OCI-LY1 (cell line): ENCODE measurements around the gene RNF135.

Experiments
- H2AFZ ChIP-seq: fragments of 200-600 bp; sonication (generic), shearing (Covaris generic); 2 replicates; pipeline ENCODE4 v1.6.0; 2014; ENCODE audit warnings: antibody characterized with exemption, mild to moderate bottlenecking, low read length
- H3F3A ChIP-seq: fragments of 200-600 bp; sonication (generic), shearing (Covaris generic); 2 replicates; pipeline ENCODE4 v1.6.0; 2014; ENCODE audit warnings: mild to moderate bottlenecking, antibody characterized with exemption, low read length, moderate library complexity; ENCODE audit not compliant: insufficient read depth
- H3K27ac ChIP-seq: fragments of 200-600 bp; sonication (generic); 2 replicates; pipeline ENCODE4 v1.5.1; 2014; ENCODE audit warnings: low read length, mixed run types, mild to moderate bottlenecking, low read depth; ENCODE audit not compliant: poor library complexity, severe bottlenecking
- H3K27me3 ChIP-seq: fragments of 200-600 bp; sonication (generic); 2 replicates; pipeline ENCODE4 v1.6.0; 2014; ENCODE audit warnings: antibody characterized with exemption, mild to moderate bottlenecking, low read length, moderate library complexity; ENCODE audit not compliant: insufficient read depth
- H3K36me3 ChIP-seq: fragments of 200-600 bp; sonication (generic); 2 replicates; pipeline ENCODE4 v1.6.1; 2014; ENCODE audit warnings: mild to moderate bottlenecking, antibody characterized with exemption, low read length, moderate library complexity, mixed read lengths; ENCODE audit not compliant: insufficient read depth
- H3K4me1 ChIP-seq: fragments of 200-600 bp; sonication (generic); 2 replicates; pipeline ENCODE4 v1.5.1; 2014; ENCODE audit warnings: mild to moderate bottlenecking, low read length, moderate library complexity; ENCODE audit not compliant: insufficient read depth, severe bottlenecking
- H3K4me2 ChIP-seq: fragments of 200-600 bp; sonication (generic), shearing (Covaris generic); 2 replicates; pipeline ENCODE4 v1.6.1; 2014; ENCODE audit warnings: low read length
- H3K4me3 ChIP-seq: fragments of 200-600 bp; sonication (generic); 2 replicates; pipeline ENCODE4 v1.5.1; 2014; ENCODE audit warnings: low read length, low read depth, mild to moderate bottlenecking, mixed read lengths; ENCODE audit not compliant: poor library complexity, severe bottlenecking
- H3K79me2 ChIP-seq: fragments of 200-600 bp; shearing (Covaris generic); 2 replicates; pipeline ENCODE4 v1.6.1; 2016; ENCODE audit warnings: mixed run types, low read length, mixed read lengths; ENCODE audit not compliant: insufficient read depth
- H3K9ac ChIP-seq: fragments of 200-600 bp; sonication (generic), shearing (Covaris generic); 2 replicates; pipeline ENCODE4 v1.6.1; 2014; ENCODE audit warnings: mild to moderate bottlenecking, low read length, mixed read lengths
- H3K9me2 ChIP-seq: fragments of 200-600 bp; sonication (generic), shearing (Covaris generic); 2 replicates; pipeline ENCODE4 v1.6.1; 2014; ENCODE audit warnings: low read depth, mild to moderate bottlenecking, low read length, mixed read lengths
- H3K9me3 ChIP-seq: fragments of 200-600 bp; shearing (Covaris generic); 2 replicates; pipeline ENCODE4 v1.6.1; 2014; ENCODE audit warnings: low read length, mixed read lengths
- H4K20me1 ChIP-seq: fragments of 200-600 bp; sonication (generic), shearing (Covaris generic); 2 replicates; pipeline ENCODE4 v1.6.0; 2016; ENCODE audit warnings: mild to moderate bottlenecking, low read length; ENCODE audit not compliant: insufficient read depth
- EZH2 ChIP-seq: fragments of 200-600 bp; sonication (generic), shearing (Covaris generic); IDR thresholded peaks from 2 replicates; pipeline ENCODE4 v1.8.0; 2017; ENCODE audit warnings: borderline replicate concordance, mixed run types, mild to moderate bottlenecking, antibody characterized with exemption, low read length, moderate library complexity, mixed read lengths
- TF ChIP-seq, protein P1 (sequence below): fragments of 200-600 bp; sonication (generic), shearing (Covaris generic); IDR thresholded peaks from 2 replicates; pipeline ENCODE4 v1.5.1; 2017; ENCODE audit warnings: mild to moderate bottlenecking, antibody characterized with exemption, low read length, moderate library complexity, mixed read lengths

The RNF135 gene

GRCh38 chr17:30924341-30924740 lies 46.5 kb upstream of the RNF135 start:
- Histone ChIP-seq H3K79me2 (no peaks in the 10 kb centered on the region), H3K4me3 (no peak overlapping the region), H3K9me3 (no peaks in the 10 kb centered on the region), H2AFZ (no peak overlapping the region), H3K36me3 (no peaks in the 10 kb centered on the region), H4K20me1 (no peaks in the 10 kb centered on the region), H3K4me2 (no peak overlapping the region), H3K9ac (no peak overlapping the region), H3K27me3 (no peaks in the 10 kb centered on the region), H3F3A (no peaks in the 10 kb centered on the region), H3K9me2 (no peaks in the 10 kb centered on the region), H3K4me1 (peaks cover 19% of the 10 kb centered on the region), H3K27ac (no peak overlapping the region)
- TF ChIP-seq EZH2: no peak
- TF ChIP-seq, protein P1, sequence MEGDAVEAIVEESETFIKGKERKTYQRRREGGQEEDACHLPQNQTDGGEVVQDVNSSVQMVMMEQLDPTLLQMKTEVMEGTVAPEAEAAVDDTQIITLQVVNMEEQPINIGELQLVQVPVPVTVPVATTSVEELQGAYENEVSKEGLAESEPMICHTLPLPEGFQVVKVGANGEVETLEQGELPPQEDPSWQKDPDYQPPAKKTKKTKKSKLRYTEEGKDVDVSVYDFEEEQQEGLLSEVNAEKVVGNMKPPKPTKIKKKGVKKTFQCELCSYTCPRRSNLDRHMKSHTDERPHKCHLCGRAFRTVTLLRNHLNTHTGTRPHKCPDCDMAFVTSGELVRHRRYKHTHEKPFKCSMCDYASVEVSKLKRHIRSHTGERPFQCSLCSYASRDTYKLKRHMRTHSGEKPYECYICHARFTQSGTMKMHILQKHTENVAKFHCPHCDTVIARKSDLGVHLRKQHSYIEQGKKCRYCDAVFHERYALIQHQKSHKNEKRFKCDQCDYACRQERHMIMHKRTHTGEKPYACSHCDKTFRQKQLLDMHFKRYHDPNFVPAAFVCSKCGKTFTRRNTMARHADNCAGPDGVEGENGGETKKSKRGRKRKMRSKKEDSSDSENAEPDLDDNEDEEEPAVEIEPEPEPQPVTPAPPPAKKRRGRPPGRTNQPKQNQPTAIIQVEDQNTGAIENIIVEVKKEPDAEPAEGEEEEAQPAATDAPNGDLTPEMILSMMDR: no peak

DNA sequence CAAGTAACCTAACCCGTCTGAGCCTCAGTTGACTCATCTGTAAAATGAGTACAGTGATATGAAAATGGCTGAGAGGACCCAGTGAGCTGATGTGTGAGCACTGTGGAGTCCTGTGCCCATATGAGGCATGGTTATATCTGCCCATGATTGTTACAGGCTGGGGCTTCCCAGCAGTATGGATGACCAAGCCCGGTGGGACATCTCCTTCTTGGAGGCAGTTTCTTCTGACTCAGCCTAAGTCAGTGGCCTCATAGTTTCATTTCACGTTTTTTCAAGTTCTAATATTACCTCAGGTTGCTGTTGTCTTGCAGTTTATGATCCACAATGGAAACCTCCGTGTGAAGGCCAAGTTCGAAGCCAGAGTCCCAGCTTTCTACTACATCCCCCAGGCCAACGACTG lies 44.3 kb upstream of the RNF135 start:
- no peaks in the 10 kb centered on the region for H3K27me3 ChIP-seq
- no peak overlapping the region for H2AFZ ChIP-seq
- no peaks in the 10 kb centered on the region for H3K79me2 ChIP-seq
- H3K4me3 ChIP-seq: no peak overlapping the region
- no peaks in the 10 kb centered on the region for H3K9me3 ChIP-seq
- H3K4me2 ChIP-seq: no peak overlapping the region
- peaks cover 11% of the 10 kb centered on the region for H3K4me1 ChIP-seq
- H4K20me1 ChIP-seq: no peaks in the 10 kb centered on the region
- no peaks in the 10 kb centered on the region for H3F3A ChIP-seq
- no peak for TF ChIP-seq EZH2
- TF ChIP-seq, protein P1: no peak
- no peaks in the 10 kb centered on the region for H3K9me2 ChIP-seq
- H3K27ac ChIP-seq: no peak overlapping the region
- H3K36me3 ChIP-seq: peaks cover 5% of the 10 kb centered on the region; the same call in 1 of the 2 replicates
- H3K9ac ChIP-seq: no peak overlapping the region

DNA sequence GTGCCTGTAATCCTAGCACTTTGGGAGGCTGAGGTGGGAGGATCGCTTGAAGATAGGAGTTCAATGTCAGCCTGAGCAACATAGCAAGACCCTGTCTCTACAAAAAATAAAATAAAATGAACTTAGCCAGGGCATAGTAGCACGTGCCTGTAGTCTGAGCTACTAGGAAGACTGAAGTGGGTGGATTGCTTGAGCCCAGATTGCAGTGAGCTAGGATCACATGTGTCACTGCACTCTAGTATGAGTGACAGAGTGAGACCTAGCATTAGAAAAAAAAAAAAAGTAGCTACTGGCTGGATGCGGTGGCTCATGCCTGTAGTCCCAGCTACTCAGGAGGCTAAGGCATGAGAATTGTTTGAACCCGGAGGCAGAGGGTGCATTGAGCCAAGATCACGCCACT lies 43.1 kb upstream of the RNF135 start:
- Histone ChIP-seq H3K27ac (no peak overlapping the region), H3K79me2 (no peaks in the 10 kb centered on the region), H3K27me3 (no peaks in the 10 kb centered on the region), H3K9me2 (no peaks in the 10 kb centered on the region), H3K4me3 (no peak overlapping the region), H2AFZ (no peak overlapping the region), H3K4me1 (peaks cover under 1% of the 10 kb centered on the region), H3K4me2 (no peak overlapping the region), H3K36me3 (peaks cover 5% of the 10 kb centered on the region; the same call in 1 of the 2 replicates), H3K9me3 (no peaks in the 10 kb centered on the region), H4K20me1 (no peaks in the 10 kb centered on the region), H3F3A (no peaks in the 10 kb centered on the region), H3K9ac (no peak overlapping the region)
- TF ChIP-seq, protein P1: no peak
- no peak for TF ChIP-seq EZH2
